ENCODE measurements around the gene BUD31. TPM values are rescaled to one million over a fixed set of nuclear protein-coding genes. Genes with fewer than 3 reads are reported as not detected.
A peak's percentile ranks its signal among the peaks of the same experiment; 100 is the strongest.

Gene BUD31
- total and polyA plus RNA-seq, 9 of the 15 experiments (the other 6 are each of a cell fraction or from before 2014, with no cell fraction given) = 105 to 342 (median 247) TPM

GRCh38 chr7:99369767-99370391 lies 38.9 kb upstream of the BUD31 start (continued):
- TF ChIP-seq, protein P1, sequence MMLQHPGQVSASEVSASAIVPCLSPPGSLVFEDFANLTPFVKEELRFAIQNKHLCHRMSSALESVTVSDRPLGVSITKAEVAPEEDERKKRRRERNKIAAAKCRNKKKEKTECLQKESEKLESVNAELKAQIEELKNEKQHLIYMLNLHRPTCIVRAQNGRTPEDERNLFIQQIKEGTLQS (IDR thresholded peaks at IDR 0.05) = no peak
- TF ChIP-seq, protein P1 (CRISPR knock-in tag; conservative IDR thresholded peaks at IDR 0.05) = no peak
- TF ChIP-seq PURB (CRISPR knock-in tag; IDR thresholded peaks at IDR 0.05; ENCODE audit: low read depth) (no peak), HLTF (IDR thresholded peaks at IDR 0.05) (peak; percentile 77), MAZ (CRISPR knock-in tag; conservative IDR thresholded peaks at IDR 0.05 in 1 of 2, IDR thresholded peaks at IDR 0.05 in 1 of 2) (no peak), KDM4B (IDR thresholded peaks at IDR 0.05; ENCODE audit: borderline replicate concordance in 2 of 2, low read depth in 1 of 2) (0 out of 4 replicates have a peak, but pooled peaks of 1 of the 2 experiments have one; percentile 45), U2AF2 (optimal IDR thresholded peaks at IDR 0.05; ENCODE audit: low read depth, low read length) (no peak), EZH2 (IDR thresholded peaks at IDR 0.05; ENCODE audit: borderline replicate concordance, low read depth, low read length) (no peak), HMG20A (CRISPR knock-in tag; conservative IDR thresholded peaks at IDR 0.05) (no peak), CREM (IDR thresholded peaks at IDR 0.05; ENCODE audit: low read depth) (peak; percentile 34; the same call in 1 of the 2 replicates), BHLHE40 (IDR thresholded peaks at IDR 0.05; ENCODE audit: low read length) (peak; percentile 35; the same call in 1 of the 2 replicates), ETV6 (IDR thresholded peaks at IDR 0.05; ENCODE audit: borderline replicate concordance in 1 of 2, low read depth in 2 of 2, low read length in 1 of 2) (no peak), ETV6 (CRISPR knock-in tag; IDR thresholded peaks at IDR 0.05; ENCODE audit: borderline replicate concordance) (no peak), ELF1 (tag; IDR thresholded peaks at IDR 0.05) (no peak), CTBP1 (IDR thresholded peaks at IDR 0.05; ENCODE audit: borderline replicate concordance) (peak; percentile 89; the same call in 1 of the 2 replicates), KDM5B (IDR thresholded peaks at IDR 0.05; ENCODE audit: insufficient replicate concordance, low read depth, low read length) (no peak), NCOA6 (IDR thresholded peaks at IDR 0.05) (no peak), SMARCE1 (IDR thresholded peaks at IDR 0.05) (peak; percentile 78), FOSL1 (tag; conservative IDR thresholded peaks at IDR 0.05) (peak; percentile 41; the same call in 1 of the 2 replicates), BMI1 (IDR thresholded peaks at IDR 0.05; ENCODE audit: low read length) (no peak), SP1 (CRISPR knock-in tag; IDR thresholded peaks at IDR 0.05) (no peak), NONO (IDR thresholded peaks at IDR 0.05; ENCODE audit: low read depth in 2 of 2, low read length in 1 of 2) (no peak), STAT6 (CRISPR knock-in tag; IDR thresholded peaks at IDR 0.05) (no peak)
- TF ChIP-seq, protein P2, sequence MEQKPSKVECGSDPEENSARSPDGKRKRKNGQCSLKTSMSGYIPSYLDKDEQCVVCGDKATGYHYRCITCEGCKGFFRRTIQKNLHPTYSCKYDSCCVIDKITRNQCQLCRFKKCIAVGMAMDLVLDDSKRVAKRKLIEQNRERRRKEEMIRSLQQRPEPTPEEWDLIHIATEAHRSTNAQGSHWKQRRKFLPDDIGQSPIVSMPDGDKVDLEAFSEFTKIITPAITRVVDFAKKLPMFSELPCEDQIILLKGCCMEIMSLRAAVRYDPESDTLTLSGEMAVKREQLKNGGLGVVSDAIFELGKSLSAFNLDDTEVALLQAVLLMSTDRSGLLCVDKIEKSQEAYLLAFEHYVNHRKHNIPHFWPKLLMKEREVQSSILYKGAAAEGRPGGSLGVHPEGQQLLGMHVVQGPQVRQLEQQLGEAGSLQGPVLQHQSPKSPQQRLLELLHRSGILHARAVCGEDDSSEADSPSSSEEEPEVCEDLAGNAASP (IDR thresholded peaks at IDR 0.05) = no peak
